GM21390 (cell line): Measurements from ENCODE around the gene CHRNG.

Experiments used
- ATAC-seq: cut with Tn5 transposase; IDR thresholded peaks from one replicate; pipeline ENCODE4 v1.9.1; 2021; ENCODE audit not compliant: unreplicated experiment

CHRNG gene, protein sequence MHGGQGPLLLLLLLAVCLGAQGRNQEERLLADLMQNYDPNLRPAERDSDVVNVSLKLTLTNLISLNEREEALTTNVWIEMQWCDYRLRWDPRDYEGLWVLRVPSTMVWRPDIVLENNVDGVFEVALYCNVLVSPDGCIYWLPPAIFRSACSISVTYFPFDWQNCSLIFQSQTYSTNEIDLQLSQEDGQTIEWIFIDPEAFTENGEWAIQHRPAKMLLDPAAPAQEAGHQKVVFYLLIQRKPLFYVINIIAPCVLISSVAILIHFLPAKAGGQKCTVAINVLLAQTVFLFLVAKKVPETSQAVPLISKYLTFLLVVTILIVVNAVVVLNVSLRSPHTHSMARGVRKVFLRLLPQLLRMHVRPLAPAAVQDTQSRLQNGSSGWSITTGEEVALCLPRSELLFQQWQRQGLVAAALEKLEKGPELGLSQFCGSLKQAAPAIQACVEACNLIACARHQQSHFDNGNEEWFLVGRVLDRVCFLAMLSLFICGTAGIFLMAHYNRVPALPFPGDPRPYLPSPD

DNA sequence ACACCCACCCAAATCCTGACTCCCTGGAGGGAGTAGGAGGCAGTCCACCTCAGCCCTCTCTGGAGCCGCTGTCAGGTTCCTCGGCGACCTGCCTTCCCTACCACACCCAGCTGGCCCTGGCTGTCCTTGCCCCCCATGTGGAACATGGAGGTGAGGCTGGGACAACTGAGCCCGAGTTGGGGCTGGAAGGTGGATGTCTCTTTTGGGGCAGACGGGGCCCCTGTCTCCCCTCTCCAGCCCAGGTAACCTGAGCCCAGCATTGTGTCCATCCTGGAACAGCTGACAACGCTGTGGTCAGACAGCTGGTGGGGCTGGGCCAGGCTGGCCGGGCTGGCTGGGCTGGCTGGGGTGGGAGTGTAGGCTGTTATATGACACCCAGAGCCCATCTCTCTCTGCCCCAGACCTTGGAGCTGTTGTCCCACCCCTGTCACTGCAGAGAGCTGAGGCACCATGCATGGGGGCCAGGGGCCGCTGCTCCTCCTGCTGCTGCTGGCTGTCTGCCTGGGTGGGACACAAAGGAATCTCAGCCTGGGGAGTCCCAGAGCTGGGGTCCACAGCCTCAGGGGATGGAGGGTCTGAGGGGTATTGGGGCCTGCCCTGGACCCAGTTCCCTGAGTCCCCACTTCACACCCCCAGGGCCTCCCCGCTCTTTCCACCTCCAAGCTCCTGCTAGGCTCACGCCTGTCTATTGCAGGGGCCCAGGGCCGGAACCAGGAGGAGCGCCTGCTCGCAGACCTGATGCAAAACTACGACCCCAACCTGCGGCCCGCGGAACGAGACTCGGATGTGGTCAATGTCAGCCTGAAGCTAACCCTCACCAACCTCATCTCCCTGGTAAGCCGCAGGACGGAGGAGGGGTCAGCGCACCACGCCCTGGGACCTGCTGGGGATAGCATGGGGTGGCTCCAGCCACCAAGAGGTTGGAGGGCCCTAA, at the start of gene CHRNG:
Gene CHRNG, plus strand, starts transcription at position 395 of the 934 bp plus-strand sequence. Its CDS starts 56 bp downstream, at position 451.
- no peak for ATAC-seq

DNA sequence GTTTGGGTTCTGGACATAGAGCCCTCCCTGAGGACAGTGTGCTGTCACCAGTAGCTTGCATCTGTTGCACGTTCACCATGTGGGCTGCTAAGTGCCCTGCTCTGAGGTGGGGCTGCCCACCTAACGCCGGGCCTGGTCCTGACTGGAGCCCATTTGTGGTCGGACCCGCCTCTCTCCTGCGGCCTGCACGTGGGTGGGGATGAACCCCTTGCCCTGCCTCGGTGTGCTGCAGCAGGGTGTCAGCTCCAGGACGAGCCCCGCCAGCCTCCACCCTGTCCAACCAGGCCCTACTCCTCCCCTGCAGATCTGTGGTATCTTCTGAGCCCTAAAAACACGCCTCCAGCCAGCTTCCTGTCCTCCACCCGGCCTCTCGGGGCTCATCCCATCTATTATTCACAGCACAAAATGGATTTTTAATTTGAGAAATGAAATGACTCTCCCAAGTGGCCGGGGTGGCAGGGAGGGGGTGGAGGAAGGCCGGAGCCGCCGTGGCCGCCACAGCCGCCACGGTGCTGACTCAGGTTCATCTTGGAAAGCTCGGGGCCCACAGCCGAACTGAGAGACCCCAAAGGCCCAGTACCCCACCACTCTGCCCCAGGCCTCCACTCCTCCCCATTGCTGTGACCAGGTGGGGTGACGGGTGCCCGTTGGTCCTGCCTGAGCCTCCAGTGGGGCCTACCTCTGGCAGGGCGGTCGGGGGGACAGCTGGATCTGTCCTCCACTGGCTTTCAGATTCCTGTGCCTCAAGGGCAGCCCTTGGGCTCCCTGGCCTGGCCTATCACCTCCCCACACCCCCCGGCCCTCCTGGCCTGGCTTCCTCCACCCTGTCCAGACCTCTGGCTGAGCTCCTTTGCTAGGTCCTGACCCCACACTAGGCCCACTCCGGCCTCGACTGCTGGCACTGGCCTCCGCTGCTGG, 49.0 kb upstream of the CHRNG start:
- ATAC-seq = no peak

DNA sequence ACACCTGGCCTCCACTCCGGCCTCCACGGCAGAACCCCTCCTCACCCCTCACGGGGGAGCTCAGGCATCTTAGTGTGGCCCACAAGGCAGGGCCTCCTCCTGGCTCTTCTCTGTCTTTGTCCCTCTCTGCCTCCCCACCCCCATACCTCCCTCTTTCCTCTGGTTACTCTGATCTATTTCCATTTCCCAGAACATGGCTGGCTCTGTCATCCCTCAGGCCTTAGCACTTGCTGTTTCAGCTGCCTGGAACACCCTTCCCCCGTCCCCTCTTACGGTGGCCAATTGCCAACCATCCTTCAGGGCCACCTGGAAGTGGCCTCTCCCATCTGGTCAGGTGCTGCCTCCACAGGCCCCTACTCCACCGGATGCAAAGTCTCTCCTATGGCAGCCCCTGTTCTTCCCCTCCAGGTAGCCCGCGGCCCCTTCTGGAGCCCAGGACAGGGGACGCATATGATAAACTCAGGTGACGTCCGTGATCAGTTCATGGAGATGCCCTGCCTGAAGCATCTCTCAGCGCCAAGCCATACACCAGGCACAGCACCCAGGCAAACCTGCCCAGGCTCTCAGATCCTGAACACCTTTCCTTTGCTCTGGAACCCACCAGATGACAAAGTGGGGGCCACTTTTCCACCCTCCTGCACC, 48.2 kb upstream of the CHRNG start:
- no peak for ATAC-seq

DNA sequence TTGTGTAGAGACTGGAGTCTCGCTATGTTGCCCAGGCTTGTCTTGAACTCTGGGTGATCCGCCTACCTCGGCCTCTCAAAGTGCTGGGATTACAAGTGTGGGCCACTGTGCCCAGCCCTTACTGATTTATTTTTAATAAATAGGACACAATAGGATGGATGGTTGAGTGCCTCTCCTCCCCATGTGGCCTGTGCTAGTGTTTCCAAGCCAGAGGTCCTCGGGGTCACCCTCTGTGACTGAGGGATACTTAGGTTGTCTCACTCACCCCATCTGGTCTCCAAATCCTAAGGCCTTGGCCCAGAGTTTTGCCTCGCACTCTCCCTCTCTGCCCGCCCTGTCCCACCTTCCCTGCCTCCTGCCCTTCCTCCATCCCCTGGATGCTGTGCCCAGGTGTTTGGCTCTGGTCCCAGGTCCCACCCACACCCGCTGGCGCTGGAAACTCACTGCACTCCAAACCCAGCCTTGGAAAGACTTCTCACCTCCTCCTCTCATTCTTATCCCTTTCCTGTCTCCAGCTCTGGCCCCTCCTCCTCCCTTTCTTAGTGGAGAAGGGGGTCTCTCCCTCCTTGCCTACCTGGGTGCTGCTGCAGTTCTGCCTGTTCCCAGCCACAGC, 47.1 kb upstream of the CHRNG start:
- ATAC-seq = no peak

DNA sequence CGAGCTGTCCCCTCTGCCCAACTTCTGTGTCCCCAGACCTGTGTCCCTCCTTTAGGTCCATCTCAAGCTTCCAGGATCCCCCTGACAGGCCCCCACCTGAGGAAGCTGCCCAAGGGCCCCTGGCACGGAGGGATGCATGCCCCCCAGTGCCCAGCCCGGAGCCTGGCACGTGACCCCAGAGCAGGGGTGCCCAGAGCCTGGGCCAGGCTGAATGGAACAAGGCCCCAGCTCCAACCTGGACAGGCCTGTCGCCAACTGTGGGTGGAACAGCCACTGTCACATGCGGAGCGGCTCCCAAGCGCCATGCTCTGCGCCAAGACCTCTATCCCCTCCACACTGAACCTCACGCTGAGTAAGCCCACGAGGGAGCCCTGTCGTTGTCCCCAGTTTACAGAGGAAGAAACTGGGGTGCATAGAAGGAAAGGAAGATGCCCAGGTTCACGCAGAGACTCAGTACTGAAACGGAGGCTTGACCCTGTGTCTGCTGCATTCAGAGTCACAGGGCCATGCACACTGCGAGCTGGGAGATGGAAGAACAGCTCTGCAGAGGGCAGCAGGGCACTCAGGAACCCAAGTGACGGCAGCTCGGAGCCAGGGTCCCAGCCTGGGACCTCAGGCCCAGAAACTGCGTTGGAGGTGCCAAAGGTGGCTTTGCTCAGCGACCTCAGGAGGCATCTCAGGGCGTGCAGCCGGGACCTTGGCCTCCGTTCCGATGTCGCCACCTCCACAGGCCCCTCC, 46.4 kb upstream of the CHRNG start:
- no peak for ATAC-seq

DNA sequence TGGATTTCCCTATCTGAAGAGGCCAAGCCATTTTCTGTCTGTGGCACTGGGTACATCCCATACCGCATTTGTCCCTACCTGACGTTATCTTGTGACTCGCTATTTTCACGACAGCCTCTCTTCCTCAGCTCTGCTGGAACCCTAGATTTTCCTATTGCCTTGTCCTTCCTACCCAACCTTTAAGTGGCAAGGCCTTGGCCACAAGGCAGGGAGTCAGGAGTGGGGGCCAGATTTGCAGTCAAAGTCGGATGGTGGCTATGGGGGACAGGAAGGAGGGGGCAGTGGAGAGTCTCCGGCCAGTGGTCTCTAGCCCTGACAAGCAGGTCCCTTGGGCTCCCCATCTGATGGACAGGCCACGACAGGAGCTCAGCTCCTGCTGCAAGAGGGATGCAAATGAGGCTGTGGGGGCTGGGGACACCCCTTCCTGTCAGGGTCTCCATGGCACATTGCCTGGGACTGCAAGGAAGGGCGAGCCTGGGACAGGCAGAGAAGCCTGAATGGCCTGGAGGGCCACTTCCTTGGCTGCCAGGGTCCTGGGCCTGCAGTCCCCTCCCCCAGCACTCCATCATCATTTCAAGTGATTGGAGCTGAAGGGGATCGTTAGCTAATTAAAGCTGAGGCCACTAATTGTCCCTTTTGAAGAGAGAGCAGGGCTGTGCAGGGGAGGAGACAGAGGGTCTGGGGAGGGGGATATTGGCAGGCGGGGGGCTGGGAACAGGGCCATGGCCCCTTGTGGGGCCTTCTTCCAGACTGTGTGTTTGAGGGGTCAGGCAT, 45.6 kb upstream of the CHRNG start:
- ATAC-seq = no peak

DNA sequence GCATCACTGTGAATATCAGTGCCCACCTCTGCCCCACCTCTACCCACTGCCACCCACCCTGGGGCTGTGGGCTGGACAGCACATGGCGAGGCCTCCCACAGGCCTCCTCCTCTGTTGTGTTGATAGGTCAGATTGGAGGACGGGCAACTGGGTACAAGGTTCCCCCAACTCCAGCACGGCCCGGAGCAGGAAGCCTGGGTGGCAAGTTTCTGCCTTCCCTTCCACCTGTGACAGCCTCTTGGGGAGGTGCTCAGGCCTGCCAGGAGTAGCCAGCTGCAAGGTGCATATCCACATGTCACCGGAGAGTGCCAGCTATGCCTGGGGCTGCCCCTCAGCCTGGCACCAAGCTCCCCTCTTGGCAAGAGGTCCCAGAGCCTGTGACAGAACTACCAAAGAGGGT, 45.0 kb upstream of the CHRNG start:
- no peak for ATAC-seq

DNA sequence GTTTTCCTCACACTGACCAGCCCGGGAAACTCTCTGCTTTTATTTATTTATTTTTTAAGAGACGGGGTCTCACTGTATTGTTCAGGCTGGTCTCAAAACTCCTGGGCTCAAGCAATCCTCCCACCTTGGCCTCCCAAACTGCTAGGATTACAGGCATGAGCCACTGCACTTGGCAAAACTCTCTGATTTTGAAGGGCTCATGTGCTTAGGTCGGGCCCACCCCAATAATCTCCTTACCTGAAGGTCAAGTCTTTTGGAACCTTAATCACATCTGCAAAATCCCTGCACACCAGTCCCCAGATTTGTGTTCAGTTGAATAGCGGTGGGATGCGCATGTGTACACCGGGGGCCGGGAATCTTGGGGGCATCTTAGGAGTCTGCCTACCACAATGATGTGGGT, 44.2 kb upstream of the CHRNG start:
- ATAC-seq = no peak

DNA sequence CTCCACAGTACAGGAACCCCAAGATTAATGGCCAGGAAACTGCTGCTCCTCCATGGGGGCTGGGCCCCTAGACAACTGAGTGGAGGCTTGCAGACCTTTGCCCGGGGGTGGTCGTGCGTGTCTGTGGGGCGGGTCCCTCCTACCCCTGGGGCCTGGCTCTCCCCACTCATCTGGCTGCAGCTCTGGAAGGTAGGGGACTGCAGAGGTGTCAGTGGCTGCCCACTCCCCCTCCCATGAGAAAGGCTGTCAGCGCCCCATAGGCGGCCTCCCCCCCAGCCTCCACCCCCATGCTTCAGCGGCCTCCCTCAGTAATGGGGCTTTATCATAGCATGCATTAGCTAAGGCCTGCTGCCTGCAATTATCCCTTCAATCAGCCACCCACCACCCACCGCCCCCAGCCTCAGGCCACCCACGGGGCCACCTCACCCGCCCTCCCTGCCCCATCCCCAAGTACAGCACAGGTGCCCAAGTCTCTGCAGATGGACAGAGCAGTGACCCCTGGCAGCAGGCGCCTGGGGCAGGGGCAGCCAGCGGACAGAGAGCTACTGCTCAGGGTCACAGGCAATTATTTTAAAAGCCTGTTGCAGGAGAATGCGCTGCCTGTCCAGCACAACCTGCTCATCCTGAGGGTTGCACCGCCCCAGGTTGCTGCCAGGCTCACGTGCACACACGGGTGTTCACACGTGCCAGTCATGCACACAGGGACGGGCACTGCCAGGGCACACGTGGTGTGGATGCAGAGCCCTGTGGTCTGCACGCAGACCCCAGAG, 42.8 kb upstream of the CHRNG start:
- ATAC-seq = no peak

DNA sequence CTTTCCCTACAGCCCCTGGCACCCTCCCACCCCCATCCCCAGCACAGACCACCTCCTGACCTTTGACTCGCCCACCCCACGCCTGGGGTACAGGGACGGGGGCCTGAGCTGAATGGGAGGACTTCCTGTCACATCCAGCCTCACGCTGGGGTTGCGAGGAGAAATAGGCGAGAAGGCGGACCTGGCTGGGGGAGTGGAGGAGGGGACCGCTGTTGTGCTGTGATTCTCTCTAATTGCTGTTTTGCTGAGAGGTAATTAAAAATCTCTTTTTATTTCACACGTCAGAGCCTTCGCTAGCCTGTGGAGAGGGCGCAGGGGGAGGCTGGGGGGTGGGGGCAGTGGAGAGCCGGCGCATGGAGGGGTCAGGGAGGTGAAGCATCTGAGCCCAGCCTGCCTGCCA, 42.1 kb upstream of the CHRNG start:
- ATAC-seq = no peak

DNA sequence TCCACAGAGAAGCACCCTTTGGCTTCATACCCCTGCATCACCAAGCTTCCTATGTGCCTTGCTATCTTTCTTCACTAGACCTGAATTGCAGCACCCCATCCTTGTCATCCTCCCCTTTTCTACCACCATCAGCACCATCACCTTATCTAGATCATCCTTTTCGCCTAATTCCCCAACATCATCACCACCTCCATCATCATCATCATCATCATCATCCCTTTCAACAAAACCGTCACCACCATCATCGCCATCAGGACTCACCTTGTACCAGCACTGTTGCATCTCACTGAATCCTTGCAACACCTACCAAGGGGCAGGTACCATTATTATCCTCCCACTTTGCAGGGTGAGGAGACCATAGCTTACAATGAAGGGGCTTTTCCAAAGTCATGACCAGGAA, 41.0 kb upstream of the CHRNG start:
- no peak for ATAC-seq

DNA sequence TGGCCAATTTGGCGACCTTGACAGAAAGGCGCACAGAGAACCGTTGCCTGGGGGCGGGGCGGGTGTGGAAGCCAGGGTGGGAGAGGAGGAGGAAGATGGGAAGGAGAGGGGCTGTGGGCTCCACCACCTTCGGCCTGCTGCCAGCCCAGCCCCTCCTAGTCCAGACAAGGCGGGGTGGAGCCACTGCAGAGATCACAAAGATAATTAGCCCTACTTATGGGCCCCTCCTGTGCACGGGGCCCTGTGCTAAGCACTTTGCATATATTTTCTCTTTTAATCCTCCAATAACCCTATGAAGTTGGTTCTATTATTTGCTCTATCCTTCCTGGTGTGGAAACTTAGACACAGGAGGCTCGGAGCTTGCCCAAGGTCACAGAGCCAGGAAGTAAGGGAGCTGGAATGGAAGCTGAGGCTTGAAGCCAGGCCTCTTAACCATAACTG, 38.1 kb upstream of the CHRNG start:
- ATAC-seq = no peak

DNA sequence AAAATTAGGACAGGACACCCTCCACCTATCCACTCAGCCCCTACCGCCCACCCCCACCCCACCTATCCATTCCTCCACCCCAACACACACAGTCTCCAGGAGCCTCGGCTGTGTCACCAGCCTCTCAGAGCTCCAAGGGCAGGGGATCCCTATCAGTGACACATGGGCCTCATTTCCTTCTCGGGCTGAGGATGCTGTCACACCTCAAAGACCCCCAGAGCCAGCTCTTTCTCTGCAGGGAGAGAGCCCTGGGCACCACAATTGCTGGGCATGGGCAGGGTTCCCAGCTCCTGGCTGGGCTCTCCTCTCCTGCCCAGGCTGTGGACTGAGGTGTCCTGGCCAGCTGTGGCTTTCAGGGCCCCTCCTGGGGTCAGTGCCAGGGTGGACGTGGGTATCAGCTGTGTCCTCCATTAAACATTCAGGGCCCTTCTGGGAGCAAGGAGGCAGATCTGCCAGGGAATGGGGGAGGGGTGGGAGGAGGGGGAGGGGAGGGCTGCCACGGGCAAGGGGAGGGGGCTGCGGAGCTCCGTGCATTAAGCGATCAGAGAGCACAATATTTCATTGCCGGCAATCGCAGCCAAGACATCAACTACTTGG, 37.6 kb upstream of the CHRNG start:
- no peak for ATAC-seq

DNA sequence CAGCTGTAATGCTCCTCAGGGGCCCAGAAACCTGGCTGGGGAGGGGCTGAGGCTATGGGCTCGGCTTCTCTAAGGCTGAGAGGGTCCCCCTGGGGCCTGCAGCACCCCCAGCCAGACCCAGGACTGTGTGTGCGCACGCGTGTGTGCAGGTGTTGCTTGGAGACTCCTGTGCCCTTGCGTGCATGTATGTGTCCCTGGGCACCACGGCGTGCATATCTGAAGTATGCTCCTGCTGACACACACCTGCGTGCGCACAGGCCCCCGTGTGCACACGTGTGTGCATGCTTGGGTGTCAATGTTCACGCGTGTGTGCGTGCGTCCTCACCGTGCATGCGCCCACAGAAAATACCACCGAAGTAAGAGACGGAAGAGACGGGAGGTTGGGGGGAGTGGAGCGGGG, 37.0 kb upstream of the CHRNG start:
- no peak for ATAC-seq

DNA sequence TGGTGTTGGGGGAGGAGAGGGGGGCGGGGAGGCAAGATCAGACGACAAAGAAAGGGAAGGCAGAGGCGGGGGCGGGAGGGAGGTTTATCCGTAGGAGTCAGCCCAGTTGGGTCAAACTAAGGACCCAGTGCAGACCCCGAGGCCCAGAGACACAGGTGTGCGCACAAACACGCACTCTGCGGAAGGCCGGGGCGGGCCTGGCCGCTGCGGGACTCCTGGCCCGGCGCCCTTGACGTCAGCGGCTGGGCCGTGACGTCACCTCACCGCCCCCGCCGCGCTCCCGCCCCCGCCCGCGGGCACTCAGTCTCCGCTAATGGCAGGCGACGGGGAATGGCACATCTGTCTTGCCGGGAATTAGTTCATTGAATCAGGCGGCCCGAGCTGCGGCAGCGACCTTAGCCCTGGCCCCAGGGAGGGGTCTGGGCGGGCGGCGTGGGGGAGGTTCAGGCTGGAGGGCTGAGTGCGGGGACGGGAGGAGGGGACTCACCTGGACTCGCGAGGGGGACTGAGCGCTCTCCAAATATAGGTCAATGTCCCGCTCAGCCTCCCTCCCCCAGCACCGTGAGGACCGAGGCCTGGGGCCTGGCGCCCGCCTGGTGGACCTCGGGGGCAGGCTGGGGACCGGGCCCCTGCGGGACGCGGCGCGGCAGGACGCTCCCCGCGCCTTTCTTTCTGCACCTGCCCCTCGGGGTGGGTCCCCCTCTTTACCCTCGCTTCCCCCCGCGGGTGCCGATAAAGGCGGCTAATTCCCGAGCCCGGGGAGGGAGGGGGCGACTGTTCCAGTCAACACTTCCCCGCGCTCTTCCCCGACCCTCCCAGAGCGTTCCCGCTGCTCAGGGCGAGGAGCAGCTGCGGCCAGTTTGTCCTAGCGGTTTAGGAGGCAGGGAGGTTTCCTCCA, 36.3 kb upstream of the CHRNG start:
- no peak for ATAC-seq

DNA sequence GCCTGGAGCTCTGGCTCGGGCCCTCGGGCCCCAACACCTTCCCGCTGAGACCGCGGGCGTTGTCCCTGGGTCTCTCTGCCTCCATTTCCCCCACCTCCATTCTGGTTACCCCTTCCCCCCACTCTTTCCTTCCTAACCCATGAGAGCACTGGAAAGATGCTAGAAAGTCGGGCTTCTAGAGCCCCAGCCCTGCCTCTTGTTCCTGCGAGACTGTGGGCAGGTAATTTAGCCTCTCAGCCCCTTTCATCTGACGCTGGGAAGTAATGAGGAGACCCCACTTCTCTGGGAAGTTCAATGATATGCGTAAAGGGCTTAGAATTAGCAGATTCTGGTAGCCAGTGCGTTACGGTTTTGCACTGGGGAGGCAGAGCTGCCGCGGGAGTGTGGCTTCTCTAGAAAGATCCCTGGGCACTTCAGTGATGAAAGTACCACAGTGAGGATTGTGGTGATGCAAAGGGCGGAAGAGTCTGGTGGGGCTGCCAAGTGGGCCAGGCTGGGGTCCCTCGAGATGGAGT, 35.6 kb upstream of the CHRNG start:
- no peak for ATAC-seq
